RPMI7951 (cell line): ENCODE data around the gene ATP1A3. TPM values are rescaled to one million over a fixed set of nuclear protein-coding genes. Genes with fewer than 3 reads are reported as not detected.

Experiments
- DNase-seq: peaks from one replicate; pipeline ENCODE4 v3.0.0-alpha.2; 2012; ENCODE audit warnings: low read depth
- total RNA-seq: library from RNA; depleted of rRNA; stranded (reverse); fragments of >200 nt; shearing (Covaris generic); gene quantifications from 2 replicates; pipeline ENCODE4 v1.2.3, GENCODE V29; 2014

ATP1A3 gene
- total RNA-seq, 1 experiment from 2014 or later = under 0.01 TPM

- DNase-seq = no peak
Measured at GRCh38 chr19:41928754-41929535, 65.1 kb downstream of the ATP1A3 start.

GRCh38 chr19:41928221-41928683, 65.8 kb downstream of the ATP1A3 start, which contains the start of gene ERFL:
Gene ERFL, minus strand, starts transcription at chr19:41928449. Its CDS starts 15,530 bp downstream, at chr19:41912919.
- DNase-seq = no peak

- DNase-seq = no peak
Measured at GRCh38 chr19:41927497-41928192, 66.4 kb downstream of the ATP1A3 start.

GRCh38 chr19:41926763-41927496, 67.1 kb downstream of the ATP1A3 start:
- DNase-seq = no peak

- no peak for DNase-seq
Measured at GRCh38 chr19:41926028-41926762, 67.8 kb downstream of the ATP1A3 start.

- no peak for DNase-seq
Measured at GRCh38 chr19:41925208-41926003, 68.6 kb downstream of the ATP1A3 start.

- DNase-seq = no peak
Measured at GRCh38 chr19:41924151-41925145, 69.6 kb downstream of the ATP1A3 start.

- no peak for DNase-seq
Measured at GRCh38 chr19:41923045-41923788, 70.8 kb downstream of the ATP1A3 start.

GRCh38 chr19:41922585-41922984, 71.4 kb downstream of the ATP1A3 start:
- DNase-seq = no peak

- no peak for DNase-seq
Measured at GRCh38 chr19:41921577-41922576, 72.2 kb downstream of the ATP1A3 start.

- no peak for DNase-seq
Measured at GRCh38 chr19:41920882-41921576, 73.0 kb downstream of the ATP1A3 start.

GRCh38 chr19:41919948-41920712, 73.9 kb downstream of the ATP1A3 start:
- DNase-seq = no peak

GRCh38 chr19:41918653-41919244, 75.3 kb downstream of the ATP1A3 start:
- no peak for DNase-seq

GRCh38 chr19:41918095-41918494, 75.9 kb downstream of the ATP1A3 start:
- DNase-seq = no peak

GRCh38 chr19:41917676-41918075, 76.4 kb downstream of the ATP1A3 start:
- DNase-seq = no peak
